NCI-H2107 treated with DMSO at 0.1 percent for 48 hours (cell line): ENCODE data around the gene SLC25A22.

Source experiments
- DNase-seq: peaks from one replicate; lab custom pipeline; 2025; ENCODE audit not compliant: unreplicated experiment; lab: John Stamatoyannopoulos, UW

Gene SLC25A22

DNA sequence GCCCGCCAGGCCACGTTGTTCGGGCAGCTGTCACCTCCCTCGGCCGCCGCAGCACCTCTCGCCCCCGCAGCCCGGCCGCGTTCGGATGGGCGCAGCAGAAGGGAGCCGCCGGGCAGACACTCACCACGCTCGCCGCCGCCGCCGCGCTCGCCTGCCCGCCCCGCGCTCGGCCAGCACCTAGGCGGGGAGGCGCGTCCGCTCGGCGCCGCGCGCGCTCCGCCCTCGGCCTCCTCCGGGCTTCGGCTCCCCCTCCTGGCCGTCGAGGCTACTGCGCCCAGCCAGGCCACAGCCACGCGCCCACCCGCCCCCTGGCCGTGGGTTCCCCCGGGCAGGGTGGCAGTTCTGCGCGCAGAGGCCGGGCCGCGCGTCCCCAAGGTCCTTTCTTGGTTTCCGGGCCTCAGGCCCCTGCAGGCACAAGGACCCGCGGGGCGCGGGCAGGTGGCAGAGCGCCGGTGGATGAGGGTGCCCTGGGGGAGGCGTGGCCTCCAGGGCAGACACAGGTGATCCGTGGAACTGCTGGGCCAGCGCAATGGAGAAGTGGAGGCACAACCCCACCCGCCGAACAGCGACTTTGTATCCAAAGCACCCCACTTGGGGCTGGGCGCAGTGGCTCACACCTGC is at the start of gene SLC25A22:
Gene SLC25A22 (minus strand): TSS at position 189 of the 621 bp plus-strand sequence. CDS start 3,275 bp downstream, outside the sequence.
- peak; percentile 22 for DNase-seq

GRCh38 chr11:847876-848275 is 49.8 kb upstream of the SLC25A22 start:
- no peak for DNase-seq

DNA sequence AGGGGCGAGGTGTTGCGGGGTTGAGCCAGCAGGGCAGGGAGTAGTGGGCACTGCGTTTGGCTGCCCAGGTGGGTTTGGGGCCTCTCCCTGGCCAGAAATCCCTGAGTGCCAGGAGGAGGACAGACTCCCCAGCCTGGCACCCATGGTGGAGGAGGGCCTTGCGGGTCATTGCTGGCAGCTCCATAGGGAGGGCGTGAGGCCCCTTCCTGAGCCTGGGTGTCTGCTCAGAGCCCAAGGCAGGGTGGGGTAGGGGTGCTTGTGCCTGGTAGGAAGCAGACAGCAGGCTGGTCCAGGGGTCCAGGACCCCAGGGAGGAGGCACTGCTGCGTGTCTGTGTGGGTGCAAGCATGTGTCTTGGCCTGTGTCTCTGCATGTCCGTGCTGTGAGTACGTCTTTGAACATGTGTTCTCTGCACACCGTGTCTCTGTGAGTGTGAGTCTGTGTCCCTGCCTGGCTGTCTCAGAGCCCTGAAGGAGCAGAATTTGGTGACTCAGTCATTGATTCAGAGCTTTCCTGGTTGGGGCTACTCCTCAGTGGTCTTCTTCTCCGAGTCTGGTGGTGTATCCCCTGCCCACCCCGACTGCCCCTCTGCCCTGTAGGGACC is 48.5 kb upstream of the SLC25A22 start:
- DNase-seq, result no peak

GRCh38 chr11:845872-846495 is 47.9 kb upstream of the SLC25A22 start:
- no peak for DNase-seq

DNA sequence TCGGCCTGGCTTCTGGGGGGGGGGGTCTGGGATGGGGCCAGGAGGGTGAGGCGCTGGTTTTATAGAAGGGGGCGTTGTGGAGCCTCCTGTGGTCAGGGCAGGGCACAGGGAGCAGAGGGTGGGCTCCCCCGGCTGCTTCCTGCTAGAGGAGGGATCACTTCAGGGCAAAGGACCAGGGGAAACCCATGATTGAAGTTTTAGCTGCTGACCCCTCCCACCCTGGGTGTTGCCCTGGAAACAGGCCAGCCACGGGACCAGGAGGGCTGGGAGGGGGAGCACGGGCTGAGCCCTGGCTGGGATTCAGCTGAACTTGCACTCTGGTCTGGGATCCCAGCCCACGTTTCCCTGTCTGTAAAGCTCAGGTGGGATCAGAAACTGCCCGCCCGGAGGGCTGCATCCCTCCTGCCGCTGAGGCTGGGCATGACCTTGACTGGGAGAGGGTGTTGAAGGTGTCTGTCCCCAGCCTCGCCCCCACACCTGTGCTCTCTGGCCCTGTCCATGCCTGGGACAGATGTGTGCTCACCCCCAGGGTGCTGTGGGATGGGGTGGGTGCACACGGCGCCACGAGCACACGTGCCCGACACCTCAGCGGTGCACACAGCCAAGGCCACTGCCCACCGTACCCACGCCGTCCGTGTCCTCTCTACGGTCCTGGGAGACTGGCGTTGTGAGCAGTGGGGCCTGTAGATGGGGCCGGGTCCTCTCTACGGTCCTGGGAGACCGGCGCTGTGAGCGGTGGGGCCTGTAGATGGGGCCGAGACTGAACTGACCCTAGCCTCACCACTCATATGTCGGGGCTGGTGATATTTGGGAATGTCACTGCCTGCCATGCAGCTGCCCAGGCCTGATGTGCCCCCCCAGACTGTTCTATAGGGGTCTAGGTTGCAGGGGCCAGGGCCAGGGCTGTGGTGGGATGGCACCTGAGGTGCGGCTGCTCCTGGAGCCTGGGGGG is 46.9 kb upstream of the SLC25A22 start:
- no peak for DNase-seq

DNA sequence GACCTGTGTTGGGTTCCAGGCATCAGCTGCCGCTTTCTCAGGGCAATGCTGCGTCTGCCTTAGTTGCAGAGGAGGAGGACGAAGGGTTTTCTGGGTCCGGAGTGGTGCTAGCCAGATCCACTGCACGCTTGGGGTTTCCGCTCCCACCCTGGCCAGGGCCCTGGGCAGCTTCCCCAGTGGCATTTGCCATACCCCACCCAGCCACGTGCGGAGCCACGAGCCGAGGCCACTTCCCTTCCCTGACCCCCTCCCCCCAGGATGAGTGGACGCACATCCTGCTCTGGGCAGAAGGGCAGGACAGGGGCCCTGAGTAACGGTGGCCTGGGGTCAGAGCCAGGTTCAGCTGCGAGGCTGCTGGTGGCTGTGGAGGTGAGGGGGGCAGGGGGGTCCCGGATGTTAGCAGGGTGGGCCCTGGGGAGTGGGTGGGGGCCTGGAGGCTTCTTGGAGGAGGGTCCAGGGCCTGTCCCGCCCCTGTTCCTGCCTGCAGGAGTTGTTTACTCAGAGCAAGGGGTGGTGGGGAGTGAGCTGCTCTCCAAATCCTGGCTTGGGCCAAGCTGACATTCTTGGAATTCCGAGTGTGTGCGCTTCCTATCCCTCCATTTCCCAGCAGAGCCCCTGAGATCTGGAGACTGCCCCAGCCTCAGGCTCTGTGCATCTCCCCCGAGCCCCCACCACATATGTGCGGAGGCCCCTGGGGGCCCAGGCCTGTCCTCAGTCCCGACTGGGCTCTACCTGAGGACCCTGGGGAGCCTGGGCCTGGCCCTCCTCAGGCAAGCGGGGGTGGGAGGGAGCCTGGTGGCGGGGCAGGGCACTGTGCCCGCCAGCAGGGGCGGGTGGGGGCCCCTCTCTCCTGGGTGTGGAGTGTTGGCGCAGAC is 46.0 kb upstream of the SLC25A22 start:
- DNase-seq, result no peak

DNA sequence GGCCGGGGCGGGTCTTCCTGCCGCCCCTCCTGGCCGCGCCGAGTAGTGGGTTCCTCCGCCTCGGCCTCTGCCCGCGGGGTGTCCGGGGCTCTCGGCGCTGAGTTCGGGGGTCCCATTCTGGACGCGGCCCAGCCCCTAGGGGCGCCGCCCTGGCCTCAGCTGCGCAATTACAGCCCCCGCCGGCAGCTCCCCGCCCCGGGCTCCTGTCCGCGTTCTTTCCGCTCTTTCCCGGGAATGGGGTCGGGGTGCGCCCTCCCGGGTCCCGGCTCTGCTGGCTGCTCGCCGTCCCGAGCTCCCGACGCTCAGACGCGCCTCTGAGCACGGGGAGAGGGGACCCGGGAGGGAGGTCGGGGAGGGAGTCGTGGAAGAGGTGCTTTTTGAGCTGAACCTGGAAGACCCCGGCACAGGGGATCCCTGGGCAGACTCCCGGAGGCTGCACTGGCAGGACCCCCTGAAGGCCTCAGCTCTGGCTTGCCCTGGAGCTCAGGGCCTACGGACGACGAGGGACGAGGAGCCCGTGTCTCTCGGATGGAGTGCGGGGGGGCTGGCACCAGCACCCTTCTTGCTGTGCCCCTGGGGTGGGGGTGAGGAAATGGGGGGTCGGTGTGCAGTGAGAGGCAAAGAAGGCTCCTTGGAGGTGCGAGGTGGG is 45.1 kb upstream of the SLC25A22 start:
- no peak for DNase-seq

DNA sequence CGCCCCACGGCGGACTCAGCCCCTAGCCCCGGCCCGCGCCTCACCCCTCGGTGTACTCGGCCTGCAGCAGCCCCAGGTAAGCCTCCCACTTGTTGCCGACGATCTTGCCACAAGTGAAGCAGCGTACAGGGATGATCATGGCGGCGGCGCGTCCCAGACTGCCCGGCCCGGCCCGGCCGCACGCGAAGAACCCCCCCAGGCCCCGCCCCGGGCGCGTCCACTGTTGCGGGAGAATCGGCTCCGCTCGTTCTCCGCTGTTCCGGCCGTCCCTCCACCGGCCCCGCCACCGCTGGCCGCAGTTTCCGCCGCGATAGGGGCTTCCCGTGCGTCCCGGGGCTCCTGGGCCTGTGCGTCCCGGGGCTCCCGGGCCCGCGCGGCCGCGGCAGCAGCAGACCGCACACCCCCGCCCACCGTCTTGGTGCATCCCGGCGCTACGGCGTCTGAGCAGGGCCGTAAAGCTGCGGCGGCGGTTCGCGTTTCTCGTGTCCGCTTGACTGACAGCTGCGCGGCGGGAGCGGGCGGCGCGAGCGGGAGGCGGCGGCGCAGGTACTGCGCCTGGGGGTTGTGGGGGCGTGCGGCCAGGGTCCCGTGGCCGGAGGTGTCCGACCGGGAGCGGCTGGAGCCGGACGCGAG is 44.4 kb upstream of the SLC25A22 start, which contains the start of the genes POLR2L and TSPAN4:
Gene POLR2L (minus strand): TSS at position 160 of the 633 bp plus-strand sequence. CDS start 21 bp downstream, at position 139.
Gene TSPAN4 (plus strand): TSS at position 483 of the 633 bp plus-strand sequence. CDS start 7,453 bp downstream, outside the sequence.
- DNase-seq, result peak; percentile 53

GRCh38 chr11:841981-842369 is 43.9 kb upstream of the SLC25A22 start:
- DNase-seq, result no peak

DNA sequence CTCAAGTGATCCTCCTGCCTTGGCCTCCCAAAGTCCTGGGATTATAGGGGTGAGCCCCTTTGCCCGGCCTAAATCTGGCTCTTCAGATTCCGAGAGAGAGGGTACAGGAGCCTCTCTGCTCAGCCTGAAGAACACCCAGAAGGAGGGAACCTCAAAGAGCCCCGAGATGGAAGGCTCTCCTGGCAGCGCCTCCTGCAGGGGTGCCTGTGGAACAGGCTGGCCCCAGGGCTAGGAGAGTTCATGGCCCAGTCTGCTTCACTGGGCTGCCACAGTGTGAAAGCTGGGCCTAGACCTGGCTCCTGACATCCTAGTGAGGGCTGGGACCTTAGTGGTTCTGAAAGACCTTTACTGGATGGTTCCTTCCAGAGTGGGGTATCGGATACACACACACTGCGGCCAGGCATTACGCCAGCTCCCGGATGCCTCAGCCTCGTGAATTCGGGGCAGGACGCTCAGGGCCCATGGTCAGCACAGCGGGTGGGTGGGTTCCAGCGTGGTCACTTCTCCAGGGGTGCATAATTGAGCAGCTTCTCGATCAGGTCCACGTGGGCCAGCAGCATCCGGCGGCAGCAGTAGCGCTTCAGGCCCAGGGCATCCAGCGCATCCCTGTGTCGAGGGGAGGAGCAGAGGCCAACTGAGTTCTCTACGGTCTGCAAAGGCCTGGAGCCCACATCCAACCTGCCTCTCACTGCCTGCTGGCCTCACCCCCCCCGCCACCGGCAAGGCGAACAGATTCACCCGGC is 42.0 kb upstream of the SLC25A22 start:
- no peak for DNase-seq

DNA sequence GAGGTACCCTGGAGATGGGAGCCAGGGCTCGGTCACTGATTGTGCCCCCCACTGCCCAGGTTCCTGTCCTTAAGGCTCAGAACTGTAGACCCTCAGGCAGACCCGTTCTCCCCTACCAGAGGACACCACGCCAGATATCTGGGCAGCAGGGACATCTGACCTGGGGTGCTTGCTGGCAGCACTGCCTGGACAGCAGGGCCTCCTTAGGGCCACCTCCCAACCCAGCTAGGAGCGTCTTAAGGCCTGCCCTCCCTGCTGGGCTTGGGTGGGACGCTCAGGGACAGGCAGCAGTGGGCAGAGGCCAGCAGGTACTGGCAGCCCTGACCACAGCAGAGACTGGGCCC is 41.2 kb upstream of the SLC25A22 start:
- no peak for DNase-seq

GRCh38 chr11:838441-839279 is 40.6 kb upstream of the SLC25A22 start:
- no peak for DNase-seq

DNA sequence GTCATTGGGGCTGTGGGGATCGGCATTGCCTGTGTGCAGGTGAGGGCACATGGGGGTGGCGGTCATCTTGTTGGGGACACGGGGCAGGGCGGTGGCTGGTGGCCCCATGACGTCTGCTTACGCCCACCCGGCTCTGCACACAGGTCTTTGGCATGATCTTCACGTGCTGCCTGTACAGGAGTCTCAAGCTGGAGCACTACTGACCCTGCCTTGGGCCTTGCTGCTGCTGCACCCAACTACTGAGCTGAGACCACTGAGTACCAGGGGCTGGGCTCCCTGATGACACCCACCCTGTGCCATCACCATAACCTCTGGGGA is 39.9 kb upstream of the SLC25A22 start:
- DNase-seq, result no peak

DNA sequence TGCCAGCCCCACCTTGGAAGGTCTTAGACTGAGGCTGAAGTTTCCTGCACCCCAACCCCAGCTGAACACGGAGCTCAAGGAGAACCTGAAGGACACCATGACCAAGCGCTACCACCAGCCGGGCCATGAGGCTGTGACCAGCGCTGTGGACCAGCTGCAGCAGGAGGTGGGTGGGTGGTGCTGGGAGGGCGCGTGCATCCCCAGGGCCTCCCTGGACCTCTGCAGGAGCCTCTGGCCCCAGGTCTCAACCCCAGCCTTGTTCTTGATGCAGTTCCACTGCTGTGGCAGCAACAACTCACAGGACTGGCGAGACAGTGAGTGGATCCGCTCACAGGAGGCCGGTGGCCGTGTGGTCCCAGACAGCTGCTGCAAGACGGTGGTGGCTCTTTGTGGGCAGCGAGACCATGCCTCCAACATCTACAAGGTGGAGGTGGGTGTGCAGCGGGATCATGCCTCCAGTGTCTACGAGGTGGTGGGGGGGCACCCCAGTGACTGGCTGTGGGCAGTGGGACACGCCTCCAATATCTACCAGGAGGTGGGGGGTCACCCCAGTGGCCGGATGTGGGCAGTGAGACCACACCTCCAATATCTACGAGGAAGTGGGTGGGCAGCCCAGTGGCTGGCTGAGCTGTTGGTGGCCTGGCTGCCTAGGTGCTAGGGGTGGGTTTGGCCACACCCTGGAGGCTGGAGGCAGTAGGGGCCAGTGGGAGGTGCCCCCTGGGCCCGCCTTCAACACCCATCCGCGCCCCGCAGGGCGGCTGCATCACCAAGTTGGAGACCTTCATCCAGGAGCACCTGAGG is 39.3 kb upstream of the SLC25A22 start:
- DNase-seq, result no peak

GRCh38 chr11:836700-837099 is 38.6 kb upstream of the SLC25A22 start:
- no peak for DNase-seq

- no peak for DNase-seq
These were observed 38.2 kb upstream of the SLC25A22 start for GRCh38 chr11:836274-836673.
